Activated T-helper 2 cell treated with anti-CD3 and anti-CD28 coated beads, Interferon-gamma antibody, Interleukin-2, Interleukin-4, amounts not matched to agents 10 μg/mL and 5 μg/mL and 100 μg/mL, durations not matched to agents 14 hours and 24 hours and 36 hours (primary cell): ENCODE data around the gene HNRNPA3. TPM values are rescaled to one million over a fixed set of nuclear protein-coding genes. Genes with fewer than 3 reads are reported as not detected.
"Not testable (repeated sequence)": the region's sequence is repeated elsewhere in the genome, so short reads cannot be mapped to it uniquely, and the experiment has no call there.

ENCODE experiments used
- DNase-seq: peaks from one replicate; pipeline ENCODE4 v3.0.0; 2021; ENCODE audit warnings: low spot score
- H3K27ac Mint-ChIP-seq: one replicate; pipeline ENCODE4 v1.8.0; 2021; ENCODE audit warnings: mixed read lengths
- H3K27me3 Mint-ChIP-seq: one replicate; pipeline ENCODE4 v1.8.0; 2021; ENCODE audit warnings: low read depth, mixed read lengths
- H3K36me3 Mint-ChIP-seq: one replicate; pipeline ENCODE4 v1.8.0; 2021; ENCODE audit warnings: low read depth, mixed read lengths
- H3K4me1 Mint-ChIP-seq: one replicate; pipeline ENCODE4 v1.8.0; 2021; ENCODE audit warnings: low read depth, mixed read lengths
- H3K4me3 Mint-ChIP-seq: one replicate; pipeline ENCODE4 v1.8.0; 2021; ENCODE audit warnings: low read depth, mild to moderate bottlenecking, moderate library complexity, mixed read lengths
- H3K9me3 Mint-ChIP-seq: one replicate; pipeline ENCODE4 v1.8.0; 2021; ENCODE audit warnings: mixed read lengths
- intact Hi-C: fragments of 100-400 bp; cut with micrococcal nuclease; formaldehyde crosslinking; loops from one replicate; pipeline ENCODE4 v1.15.1; 2023
- total RNA-seq: library from RNA; stranded (reverse); gene quantifications from 2 replicates; pipeline ENCODE4 v1.2.3, GENCODE V29; 2022

The HNRNPA3 gene
- total RNA-seq, 1 donor from 2014 or later = 323 TPM

GRCh38 chr2:177200419-177200818, 12.2 kb upstream of the HNRNPA3 start:
- H3K27ac Mint-ChIP-seq, H3K4me1 Mint-ChIP-seq, intact Hi-C loops, H3K36me3 Mint-ChIP-seq, H3K4me3 Mint-ChIP-seq, H3K9me3 Mint-ChIP-seq, H3K27me3 Mint-ChIP-seq, DNase-seq: not testable (repeated sequence)

GRCh38 chr2:177201919-177202346, 10.7 kb upstream of the HNRNPA3 start:
- Mint-ChIP-seq H3K27me3 (no peaks in the 10 kb centered on the region), H3K4me3 (no peak overlapping the region), H3K4me1 (peaks cover 5% of the 10 kb centered on the region), H3K36me3 (no peaks in the 10 kb centered on the region), H3K27ac (no peak overlapping the region), H3K9me3 (no peaks in the 10 kb centered on the region)
- intact Hi-C loops = no loop called here
- no peak for DNase-seq

GRCh38 chr2:177204417-177204816, 8.2 kb upstream of the HNRNPA3 start:
- intact Hi-C loops = no loop called here
- Mint-ChIP-seq H3K4me1 (peaks cover 13% of the 10 kb centered on the region), H3K4me3 (no peak overlapping the region), H3K27ac (no peak overlapping the region), H3K36me3 (peaks cover 7% of the 10 kb centered on the region), H3K9me3 (no peaks in the 10 kb centered on the region), H3K27me3 (no peaks in the 10 kb centered on the region)
- no peak for DNase-seq

- peaks cover 10% of the 10 kb centered on the region for H3K36me3 Mint-ChIP-seq
- H3K9me3 Mint-ChIP-seq = no peaks in the 10 kb centered on the region
- intact Hi-C loops = no loop called here
- DNase-seq = no peak
- H3K4me3 Mint-ChIP-seq = no peak overlapping the region
- peaks cover 23% of the 10 kb centered on the region for H3K4me1 Mint-ChIP-seq
- no peaks in the 10 kb centered on the region for H3K27me3 Mint-ChIP-seq
- no peak overlapping the region for H3K27ac Mint-ChIP-seq
These were observed 5.5 kb upstream of the HNRNPA3 start for GRCh38 chr2:177207101-177207500.

- Mint-ChIP-seq H3K4me1 (peaks cover 32% of the 10 kb centered on the region), H3K27ac (peak overlapping the region; percentile 100), H3K27me3 (no peaks in the 10 kb centered on the region), H3K4me3 (peak overlapping the region; percentile 96), H3K36me3 (peaks cover 42% of the 10 kb centered on the region), H3K9me3 (no peaks in the 10 kb centered on the region)
- intact Hi-C loops = loop anchor here (10.0 kb wide), 1 partner anchor 184 kb away; the partner anchor contains the start of gene AGPS
- DNase-seq = no peak
These were observed 1.4 kb upstream of the HNRNPA3 start for GRCh38 chr2:177211169-177211568.

GRCh38 chr2:177211576-177212105, 953 bp upstream of the HNRNPA3 start:
- H3K36me3 Mint-ChIP-seq = peaks cover 46% of the 10 kb centered on the region
- H3K9me3 Mint-ChIP-seq = no peaks in the 10 kb centered on the region
- H3K27ac Mint-ChIP-seq = peak overlapping the region; percentile 100
- peaks cover 35% of the 10 kb centered on the region for H3K4me1 Mint-ChIP-seq
- DNase-seq = no peak
- H3K4me3 Mint-ChIP-seq = peak overlapping the region; percentile 96
- intact Hi-C loops = loop anchor here (1.0 to 10.0 kb wide), 6 partner anchors 29 to 342 kb away; partner anchors contain the start of gene AGPS
- H3K27me3 Mint-ChIP-seq = no peaks in the 10 kb centered on the region

- Mint-ChIP-seq H3K4me1 (peaks cover 33% of the 10 kb centered on the region), H3K27ac (peak overlapping the region; percentile 100), H3K36me3 (peaks cover 54% of the 10 kb centered on the region), H3K9me3 (no peaks in the 10 kb centered on the region), H3K27me3 (no peaks in the 10 kb centered on the region), H3K4me3 (peak overlapping the region; percentile 96)
- DNase-seq = peak; percentile 88
- intact Hi-C loops = loop anchor here (1.0 to 10.0 kb wide), 6 partner anchors 28 to 340 kb away; partner anchors contain the start of gene AGPS
These were observed 580 bp downstream of the HNRNPA3 start for GRCh38 chr2:177212891-177213856.

- peaks cover 85% of the 10 kb centered on the region for H3K36me3 Mint-ChIP-seq
- H3K4me3 Mint-ChIP-seq = no peak overlapping the region
- H3K9me3 Mint-ChIP-seq = no peaks in the 10 kb centered on the region
- H3K27ac Mint-ChIP-seq = peak overlapping the region; percentile 58
- peaks cover 46% of the 10 kb centered on the region for H3K4me1 Mint-ChIP-seq
- intact Hi-C loops = loop anchor here (10.0 kb wide), 1 partner anchor 177 kb away; the partner anchor contains the start of gene AGPS
- no peaks in the 10 kb centered on the region for H3K27me3 Mint-ChIP-seq
- DNase-seq = no peak
These were observed 4.8 kb downstream of the HNRNPA3 start for GRCh38 chr2:177217247-177217843.

GRCh38 chr2:177219787-177220186, 7.2 kb downstream of the HNRNPA3 start:
- H3K27me3 Mint-ChIP-seq, DNase-seq, H3K4me3 Mint-ChIP-seq, H3K27ac Mint-ChIP-seq, H3K9me3 Mint-ChIP-seq: not testable (repeated sequence)
- Mint-ChIP-seq H3K4me1 (peaks cover 46% of the 10 kb centered on the region), H3K36me3 (peaks cover 88% of the 10 kb centered on the region)
- intact Hi-C loops = loop anchor here (10.0 kb wide), 1 partner anchor 175 kb away; the partner anchor contains the start of gene AGPS

GRCh38 chr2:177221534-177221933, 8.9 kb downstream of the HNRNPA3 start:
- DNase-seq = no peak
- no peaks in the 10 kb centered on the region for H3K9me3 Mint-ChIP-seq
- intact Hi-C loops = no loop called here
- peaks cover 78% of the 10 kb centered on the region for H3K36me3 Mint-ChIP-seq
- H3K27me3 Mint-ChIP-seq = no peaks in the 10 kb centered on the region
- H3K4me3 Mint-ChIP-seq = no peak overlapping the region
- peaks cover 35% of the 10 kb centered on the region for H3K4me1 Mint-ChIP-seq
- no peak overlapping the region for H3K27ac Mint-ChIP-seq

GRCh38 chr2:177221970-177222369, 9.4 kb downstream of the HNRNPA3 start:
- no peaks in the 10 kb centered on the region for H3K9me3 Mint-ChIP-seq
- no peak for DNase-seq
- peaks cover 76% of the 10 kb centered on the region for H3K36me3 Mint-ChIP-seq
- intact Hi-C loops = no loop called here
- peaks cover 33% of the 10 kb centered on the region for H3K4me1 Mint-ChIP-seq
- H3K4me3 Mint-ChIP-seq = no peak overlapping the region
- H3K27ac Mint-ChIP-seq = no peak overlapping the region
- H3K27me3 Mint-ChIP-seq = no peaks in the 10 kb centered on the region

- intact Hi-C loops, H3K27ac Mint-ChIP-seq, H3K27me3 Mint-ChIP-seq, H3K4me3 Mint-ChIP-seq, H3K9me3 Mint-ChIP-seq, DNase-seq: not testable (repeated sequence)
- Mint-ChIP-seq H3K36me3 (peaks cover 73% of the 10 kb centered on the region), H3K4me1 (peaks cover 26% of the 10 kb centered on the region)
These were observed 10.8 kb downstream of the HNRNPA3 start for GRCh38 chr2:177223436-177223835.
